ENCODE measurements around the gene PRR15. TPM values are rescaled to one million over a fixed set of nuclear protein-coding genes. Genes with fewer than 3 reads are reported as not detected.

PRR15 gene
- total and polyA plus RNA-seq, 2 of the 4 experiments (the other 2 are of a cell fraction): not detected

DNA sequence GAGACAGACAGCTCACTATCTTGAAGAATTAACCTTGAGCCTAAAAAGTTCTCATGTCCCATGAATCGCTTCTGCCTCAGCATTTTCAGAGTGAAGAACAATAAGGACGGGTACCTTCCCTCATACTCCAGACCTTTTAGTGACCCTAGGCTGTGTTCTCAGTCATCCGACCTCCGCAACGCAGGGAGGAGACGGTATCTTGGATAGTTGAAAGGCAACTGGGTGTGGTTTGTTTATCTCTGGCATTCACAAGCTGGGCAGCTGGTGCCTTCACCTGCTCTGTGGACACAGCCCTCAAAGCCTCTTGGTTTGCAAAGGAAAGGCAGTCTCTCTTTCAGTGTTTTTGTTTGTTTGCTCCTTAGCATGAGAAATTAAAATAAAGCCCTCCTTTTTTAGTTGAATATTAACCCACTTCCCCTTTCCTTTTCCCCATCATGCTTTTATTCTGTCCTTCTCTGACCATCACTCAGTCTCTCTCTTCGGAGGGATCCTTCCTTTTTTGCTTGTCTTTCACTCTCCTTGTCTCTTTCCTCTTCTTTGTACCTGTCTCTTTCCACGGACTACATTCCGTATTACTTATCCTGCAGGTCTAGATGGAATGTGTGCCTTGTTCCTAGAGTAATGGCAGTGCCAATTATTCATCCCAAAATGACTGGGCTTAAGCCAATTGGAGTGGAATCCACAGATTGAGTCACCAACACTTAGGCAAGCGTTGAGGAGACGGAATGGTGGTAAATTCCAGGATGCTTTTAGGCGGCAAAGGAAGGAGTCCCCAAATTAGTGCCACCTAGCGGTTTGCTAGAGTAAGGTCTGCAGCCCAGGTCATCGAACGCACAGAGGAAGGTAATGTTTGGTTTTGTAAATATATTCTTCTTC, 45.8 kb downstream of the PRR15 start:
- Histone ChIP-seq H3K9me1 (ENCODE audit: insufficient read depth, low read length) (no peaks in the 10 kb centered on the region), H2BK5ac (ENCODE audit: low read depth, low read length, poor library complexity, severe bottlenecking) (no peak overlapping the region), H3K4ac (ENCODE audit: low read depth, low read length) (no peak overlapping the region), H4K20me1 (ENCODE audit: insufficient read depth, low read length) (no peaks in the 10 kb centered on the region), H3K18ac (ENCODE audit: low read depth, low read length) (no peak overlapping the region), H3K9ac (ENCODE audit: low read depth, low read length) (no peak overlapping the region), H3K27ac (ENCODE audit: insufficient read depth, low read length) (no peak overlapping the region), H2BK20ac (ENCODE audit: low read depth, low read length) (no peak overlapping the region), H2BK15ac (ENCODE audit: low read depth, low read length) (no peak overlapping the region), H2AFZ (replicated peaks; ENCODE audit: low read length, poor library complexity) (no peak overlapping the region), H4K91ac (ENCODE audit: insufficient read depth, low read depth, low read length) (no peak overlapping the region), H4K8ac (ENCODE audit: low read depth in 2 of 2, low read length in 2 of 2) (no peak overlapping the region), H3K56ac (ENCODE audit: extremely low read depth, insufficient read depth, low read length) (no peak overlapping the region), H3K4me3 (ENCODE audit: insufficient read depth, low read depth, low read length) (no peak overlapping the region), H3K4me1 (ENCODE audit: control insufficient read depth, insufficient read depth, low read length) (no peaks in the 10 kb centered on the region), H3K79me1 (ENCODE audit: low read depth in 1 of 2, low read length in 2 of 2) (no peaks in the 10 kb centered on the region), H2BK120ac (ENCODE audit: low read depth, low read length) (no peak overlapping the region), H2AK5ac (ENCODE audit: low read depth, low read length) (no peak overlapping the region), H3K14ac (replicated peaks; ENCODE audit: low read depth, low read length) (no peak overlapping the region), H3K36me3 (ENCODE audit: control insufficient read depth, insufficient read depth, low read length) (no peaks in the 10 kb centered on the region), H4K5ac (ENCODE audit: low read depth, low read length) (no peak overlapping the region), H3K4me2 (ENCODE audit: low read depth, low read length) (no peak overlapping the region), H3K23ac (ENCODE audit: low read depth, low read length) (no peak overlapping the region), H2AK9ac (replicated peaks; ENCODE audit: low read depth, low read length, poor library complexity) (no peak overlapping the region), H3K27me3 (ENCODE audit: control insufficient read depth, insufficient read depth, low read length) (no peaks in the 10 kb centered on the region), H3K9me3 (ENCODE audit: control insufficient read depth, insufficient read depth, low read length) (no peaks in the 10 kb centered on the region)
- WGBS, 2 experiments (ENCODE audit: extremely low coverage in 2 of 2, insufficient read length in 1 of 2): 30% methylated on average over 2 of the region's 15 CpGs; no CpG with 5 or more reads in 1 of the 2 experiments
- in situ Hi-C loops (cut with MboI; ENCODE audit: low sequenced_read_pairs) (no loop called here), intact Hi-C loops (cut with micrococcal nuclease) (no loop called here), dilution Hi-C loops (cut with HindIII; ENCODE audit: low sequenced_read_pairs, unreplicated experiment) (no loop called here)
- ATAC-seq (ENCODE audit: low read depth) (no peak), DNase-seq (no peak)
- POLR2A ChIA-PET (ENCODE audit: unreplicated experiment): no interaction called here
- TF ChIP-seq BHLHE40 (IDR thresholded peaks at IDR 0.05; ENCODE audit: low read depth, low read length) (no peak), RFX5 (IDR thresholded peaks at IDR 0.05; ENCODE audit: low read depth, low read length) (no peak)
- TF ChIP-seq, protein P1, sequence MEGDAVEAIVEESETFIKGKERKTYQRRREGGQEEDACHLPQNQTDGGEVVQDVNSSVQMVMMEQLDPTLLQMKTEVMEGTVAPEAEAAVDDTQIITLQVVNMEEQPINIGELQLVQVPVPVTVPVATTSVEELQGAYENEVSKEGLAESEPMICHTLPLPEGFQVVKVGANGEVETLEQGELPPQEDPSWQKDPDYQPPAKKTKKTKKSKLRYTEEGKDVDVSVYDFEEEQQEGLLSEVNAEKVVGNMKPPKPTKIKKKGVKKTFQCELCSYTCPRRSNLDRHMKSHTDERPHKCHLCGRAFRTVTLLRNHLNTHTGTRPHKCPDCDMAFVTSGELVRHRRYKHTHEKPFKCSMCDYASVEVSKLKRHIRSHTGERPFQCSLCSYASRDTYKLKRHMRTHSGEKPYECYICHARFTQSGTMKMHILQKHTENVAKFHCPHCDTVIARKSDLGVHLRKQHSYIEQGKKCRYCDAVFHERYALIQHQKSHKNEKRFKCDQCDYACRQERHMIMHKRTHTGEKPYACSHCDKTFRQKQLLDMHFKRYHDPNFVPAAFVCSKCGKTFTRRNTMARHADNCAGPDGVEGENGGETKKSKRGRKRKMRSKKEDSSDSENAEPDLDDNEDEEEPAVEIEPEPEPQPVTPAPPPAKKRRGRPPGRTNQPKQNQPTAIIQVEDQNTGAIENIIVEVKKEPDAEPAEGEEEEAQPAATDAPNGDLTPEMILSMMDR (conservative IDR thresholded peaks at IDR 0.05; ENCODE audit: low read depth, low read length): peak; percentile 31; the same call in 1 of the 2 replicates
- no TSS peak for BruUV-seq (replicated peaks)
- CTCF ChIA-PET: interaction anchor here (0.9 kb wide), 1 partner anchor 7 kb away, joined by 3 read pairs; no protein-coding TSS in a partner anchor
